Measurements from ENCODE around the gene FAR1.
"Not testable (repeated sequence)": the region's sequence is repeated elsewhere in the genome, so short reads cannot be mapped to it uniquely, and the experiment has no call there.

Gene FAR1

DNA sequence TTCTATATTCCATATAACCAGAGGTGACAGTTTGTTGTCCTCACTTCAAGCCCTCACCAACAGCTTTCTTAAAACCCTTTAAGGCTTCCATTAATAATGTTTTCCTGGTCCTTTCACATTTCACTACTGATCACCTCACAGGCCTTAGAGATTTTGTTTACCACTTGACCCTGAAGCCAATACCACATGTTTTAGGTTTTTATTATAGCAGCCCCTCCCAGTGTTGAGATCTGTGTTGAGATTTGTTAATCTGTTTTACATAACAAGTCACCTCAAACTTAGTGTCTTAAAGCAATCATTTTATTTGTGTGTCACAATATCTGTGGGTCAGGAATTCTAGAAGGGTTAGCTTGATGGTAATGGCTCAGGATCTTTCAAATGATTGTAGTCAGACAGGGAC is 49.9 kb downstream of the FAR1 start:
- DNase-seq = no peak

DNA sequence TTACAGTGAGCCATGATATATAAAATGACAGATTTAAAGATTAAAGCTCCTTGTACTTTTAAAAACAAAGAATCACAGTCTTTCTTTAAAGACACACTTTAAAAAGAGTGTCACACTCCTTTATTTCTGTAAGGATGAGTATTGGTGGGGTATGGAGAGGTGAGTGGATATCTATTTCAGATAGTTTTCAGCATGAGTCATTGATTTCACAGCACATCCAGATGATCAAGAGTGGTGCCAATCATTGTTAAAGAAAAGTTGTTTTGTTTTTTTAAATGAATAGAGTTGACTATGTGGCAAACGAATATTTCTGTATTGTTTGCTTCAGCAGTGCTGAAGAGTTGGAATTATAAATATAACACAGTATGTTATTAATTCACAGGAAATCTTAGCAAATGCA is 52.5 kb downstream of the FAR1 start:
- DNase-seq = no peak

DNA sequence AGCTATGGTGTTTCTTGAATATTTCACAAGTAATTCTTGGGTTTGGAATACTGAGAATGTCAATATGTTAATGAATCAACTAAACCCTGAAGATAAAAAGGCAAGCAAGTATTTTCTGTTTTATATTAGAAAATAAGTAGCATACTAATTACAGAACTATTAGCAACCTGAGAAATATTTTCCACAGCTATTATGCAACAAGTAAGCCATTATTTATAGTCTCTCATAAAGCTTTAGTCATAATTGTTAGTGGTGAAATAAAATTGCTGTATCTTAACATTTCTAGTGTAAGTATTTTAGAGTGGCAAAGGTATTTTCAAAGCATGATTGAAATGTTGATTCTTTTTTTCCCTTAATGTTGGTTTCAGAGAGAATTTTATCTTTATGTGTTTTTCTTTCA is 53.3 kb downstream of the FAR1 start:
- DNase-seq = no peak

DNA sequence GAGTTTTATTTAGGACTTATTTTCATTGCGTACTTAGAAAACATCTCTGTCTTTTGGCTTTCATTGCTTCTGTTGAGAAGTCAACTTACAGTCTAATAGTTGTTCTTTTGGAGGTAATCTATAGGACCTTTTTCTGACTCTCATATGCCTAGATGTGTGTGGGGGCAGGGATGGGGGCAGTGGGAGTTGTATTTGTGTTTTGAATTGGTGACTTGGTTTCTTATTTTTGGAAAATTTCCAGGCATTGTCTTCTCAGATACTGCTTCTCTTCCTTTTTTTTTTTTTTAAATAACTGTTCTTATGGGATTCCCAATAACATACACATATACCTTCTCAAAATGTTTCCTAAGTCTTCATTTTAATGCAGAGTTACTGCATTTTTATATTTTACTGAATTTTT is 58.0 kb downstream of the FAR1 start:
- DNase-seq = no peak

DNA sequence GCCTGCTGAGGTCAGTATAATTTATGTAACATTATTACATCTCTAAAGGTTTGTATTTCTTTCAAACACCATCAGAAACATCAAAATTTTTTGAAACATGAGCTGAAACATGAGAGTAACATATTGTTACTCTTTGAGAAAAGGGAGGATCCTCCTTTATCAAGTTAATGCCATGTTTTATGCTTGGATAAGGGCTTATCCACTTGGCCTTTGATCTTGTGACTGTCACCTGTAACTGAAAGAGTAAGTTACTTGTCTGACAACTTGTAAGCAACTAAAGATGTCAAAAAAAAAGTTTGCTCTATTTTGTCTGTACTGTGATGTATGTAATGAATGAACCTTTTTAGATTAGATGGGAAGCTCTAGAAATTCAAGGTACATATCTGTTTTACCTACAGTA is 59.6 kb downstream of the FAR1 start:
- DNase-seq = no peak

DNA sequence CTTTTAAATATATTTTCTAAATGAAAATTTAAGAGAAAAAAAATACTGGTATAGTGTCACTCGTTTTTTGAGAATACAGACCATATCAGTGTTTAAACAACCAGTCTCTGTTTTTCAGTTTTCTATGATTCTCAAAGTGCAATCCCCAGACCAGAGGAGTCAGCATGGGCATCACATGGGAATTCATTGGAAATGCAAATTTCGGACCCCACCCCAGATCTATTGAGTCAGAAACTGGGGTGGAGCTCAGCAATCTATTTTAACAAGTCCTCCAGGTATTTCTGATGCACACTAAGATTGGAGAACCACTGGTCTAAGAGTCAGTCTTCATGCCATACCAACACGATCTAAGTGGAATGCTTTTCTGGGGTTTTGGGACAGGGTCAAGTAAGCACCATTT is 66.1 kb downstream of the FAR1 start:
- DNase-seq = no peak

DNA sequence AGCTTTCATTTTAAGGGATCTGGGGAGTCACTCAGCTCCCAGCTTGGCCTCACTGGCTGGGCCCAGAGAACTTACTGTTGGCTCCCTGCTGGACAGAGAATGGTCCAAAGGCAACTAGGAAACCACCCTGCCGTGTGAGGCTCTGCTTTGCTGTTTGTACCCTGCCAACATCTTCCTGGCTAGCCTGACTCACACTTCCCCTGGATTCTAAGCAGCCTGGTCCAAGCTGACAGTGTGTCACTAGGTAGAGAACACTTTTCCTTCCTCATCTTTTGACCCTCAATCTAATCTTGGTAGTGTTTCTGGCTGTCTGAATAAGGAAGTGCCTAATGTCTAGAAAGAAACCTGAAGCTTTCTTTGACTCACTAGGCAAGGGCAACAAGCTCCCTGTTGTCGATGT is 76.7 kb downstream of the FAR1 start:
- DNase-seq = no peak

DNA sequence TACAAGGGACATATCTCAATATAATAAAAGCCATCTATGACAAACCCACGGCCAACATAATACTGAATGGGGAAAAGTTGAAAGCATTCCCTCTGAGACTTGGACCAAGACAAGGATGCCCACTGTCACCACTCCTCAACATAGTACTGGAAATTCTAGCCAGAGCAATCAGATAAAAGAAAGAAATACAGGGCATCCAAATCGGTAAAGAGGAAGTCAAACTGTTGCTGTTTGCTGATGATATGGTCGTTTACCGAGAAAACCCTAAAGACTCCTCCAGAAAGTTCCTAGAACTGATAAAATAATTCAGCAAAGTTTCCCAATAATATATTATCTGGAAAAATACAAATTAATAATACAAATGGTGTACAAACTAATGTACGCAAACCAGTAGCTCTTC is 84.8 kb downstream of the FAR1 start:
- DNase-seq = not testable (repeated sequence)

DNA sequence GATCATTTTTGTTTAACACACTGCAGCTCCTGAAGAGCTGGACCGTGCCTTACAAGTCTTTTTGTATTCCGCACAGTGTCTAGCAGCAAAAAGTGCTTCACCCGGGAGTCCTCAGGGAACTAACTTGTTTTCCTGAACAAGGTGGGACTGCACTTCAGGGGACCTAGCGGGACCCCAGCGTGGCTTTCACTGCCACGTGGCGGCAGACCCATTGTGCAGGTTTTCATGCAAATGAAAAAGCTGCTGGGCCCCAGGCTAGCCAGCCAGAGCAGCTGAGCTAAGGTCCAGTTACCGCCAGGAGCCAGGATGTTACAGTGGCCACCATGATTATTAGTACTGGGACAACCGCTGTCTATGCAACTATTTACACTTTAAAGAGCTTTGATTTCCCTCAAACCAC is 90.6 kb downstream of the FAR1 start:
- DNase-seq = no peak

DNA sequence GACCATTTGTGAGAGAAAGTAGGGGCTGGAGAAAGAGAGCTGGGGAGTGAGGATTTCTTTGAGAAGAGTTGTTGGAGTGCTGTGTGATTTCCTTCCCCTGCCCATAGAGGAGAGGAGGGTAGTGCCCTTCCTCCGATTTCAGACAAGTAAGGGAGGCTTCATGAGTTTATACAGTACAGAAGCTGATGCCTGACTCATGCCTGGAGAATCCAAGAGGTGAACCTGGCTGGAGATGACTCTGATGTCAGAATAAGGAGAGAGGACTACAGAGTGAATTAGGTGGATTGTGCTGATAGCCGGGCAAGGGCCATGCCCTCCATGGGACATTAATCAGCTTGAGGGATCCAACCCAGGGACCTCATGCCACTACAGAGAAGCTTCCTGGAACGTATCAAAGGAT is 91.6 kb downstream of the FAR1 start:
- DNase-seq = no peak

DNA sequence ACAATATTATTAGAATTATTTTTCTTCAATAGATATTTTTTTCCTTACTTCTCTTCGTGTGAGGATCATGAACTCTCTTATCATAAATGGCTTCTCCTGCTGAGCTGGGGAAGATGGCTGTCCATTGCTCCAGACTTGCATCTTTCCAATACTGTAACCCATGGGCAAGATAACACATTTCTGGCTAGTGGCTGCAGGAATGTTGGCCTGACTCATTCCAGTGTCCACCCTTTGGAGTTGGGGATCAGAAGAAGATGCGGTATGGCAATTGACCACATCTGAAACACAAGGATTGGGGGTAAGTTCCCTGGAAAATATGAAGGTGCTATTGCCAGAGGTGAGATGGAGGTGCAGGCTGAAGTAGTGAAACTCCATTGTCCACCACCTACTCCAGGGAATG is 92.8 kb downstream of the FAR1 start:
- no peak for DNase-seq

DNA sequence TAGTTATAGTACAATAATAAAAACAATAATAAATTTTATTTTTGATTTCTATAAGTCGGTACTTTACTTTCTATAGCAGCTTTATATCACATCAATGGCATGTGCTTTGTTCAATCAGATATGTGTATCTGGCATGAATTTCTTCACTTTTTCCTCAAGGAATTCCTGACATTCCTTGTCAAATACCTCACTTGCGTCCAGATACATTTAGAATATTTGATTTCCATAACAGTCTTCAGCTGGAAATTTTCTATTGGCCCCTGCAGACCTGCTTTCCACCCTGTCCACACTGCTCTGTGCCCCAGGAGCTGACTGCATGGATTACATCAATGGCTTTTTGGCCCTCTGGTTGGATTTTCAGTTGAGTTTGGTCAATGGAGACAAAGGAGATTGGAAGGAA is 93.2 kb downstream of the FAR1 start:
- DNase-seq = no peak

DNA sequence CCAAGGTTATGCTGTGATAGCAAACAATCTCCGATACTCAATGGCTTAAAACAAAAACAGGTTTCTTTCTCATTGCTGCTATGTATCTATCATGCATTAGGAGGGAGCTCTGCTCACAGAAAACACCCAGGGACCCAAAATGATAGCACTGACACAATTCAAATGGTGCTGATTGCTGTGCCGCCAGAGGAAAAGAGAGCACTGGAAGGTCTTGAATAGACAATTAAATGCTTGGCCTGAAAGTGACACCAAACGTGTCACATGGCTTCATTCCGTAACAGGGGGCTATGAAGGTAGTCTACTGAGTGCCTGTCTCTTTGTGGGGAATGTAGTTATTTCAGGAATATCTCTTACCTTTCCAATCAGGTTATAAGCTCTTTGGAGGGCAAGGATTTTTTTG is 94.2 kb downstream of the FAR1 start:
- DNase-seq = no peak

DNA sequence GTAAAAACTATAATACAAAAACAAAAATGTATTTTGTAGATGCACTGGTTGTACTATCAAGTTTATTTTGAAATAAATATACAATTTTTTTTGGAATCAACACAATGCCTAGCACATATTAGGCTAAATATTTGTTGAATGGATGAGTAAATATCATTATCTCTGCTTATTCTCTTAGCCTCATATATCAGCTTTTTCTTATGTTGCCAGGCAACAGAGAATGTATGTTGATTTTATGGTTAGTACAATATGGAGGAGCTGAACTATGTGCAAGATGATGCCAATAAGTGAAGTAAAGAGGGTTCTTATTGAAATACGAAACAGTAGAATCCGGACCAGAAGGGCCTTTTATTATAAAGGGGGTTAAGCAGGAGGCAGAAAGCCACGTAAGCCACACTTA is 94.9 kb downstream of the FAR1 start:
- no peak for DNase-seq

DNA sequence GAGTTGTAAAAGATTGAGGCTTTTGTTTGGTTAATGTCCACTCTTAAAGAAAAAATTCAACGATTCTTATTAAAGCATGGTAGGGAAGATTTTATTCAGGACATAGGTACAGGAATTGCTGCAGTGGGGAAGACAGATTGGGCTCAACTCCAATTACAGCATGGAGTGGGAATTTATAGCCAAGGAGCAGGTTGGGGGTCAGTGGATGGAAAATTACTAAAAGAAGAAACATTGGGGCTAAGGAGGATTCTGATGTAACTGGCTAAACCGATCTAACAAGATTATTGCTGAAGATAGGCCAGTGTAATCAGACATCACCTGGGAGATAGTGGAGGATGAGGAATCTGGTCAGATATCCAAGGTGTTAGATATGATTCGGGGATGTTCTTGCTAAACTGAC is 97.4 kb downstream of the FAR1 start:
- no peak for DNase-seq

DNA sequence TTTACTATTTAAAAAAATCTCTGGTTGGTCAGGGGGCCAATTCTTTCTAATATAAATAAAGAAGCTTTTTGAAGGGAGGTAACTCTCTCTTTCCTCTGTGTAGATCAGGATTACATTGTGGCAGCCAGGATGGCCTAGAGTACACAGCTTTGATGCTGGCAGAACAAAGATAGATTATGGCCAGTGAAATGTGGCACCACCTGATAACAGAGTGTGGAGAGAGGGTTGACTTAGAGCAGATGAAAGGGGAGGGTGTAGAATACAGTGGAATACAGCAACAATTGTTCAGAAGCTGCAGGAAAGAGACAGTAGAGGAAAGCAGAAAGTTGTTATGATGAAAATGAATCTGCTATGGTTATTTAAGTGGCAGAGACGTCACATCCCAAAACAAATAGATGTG is 99.0 kb downstream of the FAR1 start:
- no peak for DNase-seq

DNA sequence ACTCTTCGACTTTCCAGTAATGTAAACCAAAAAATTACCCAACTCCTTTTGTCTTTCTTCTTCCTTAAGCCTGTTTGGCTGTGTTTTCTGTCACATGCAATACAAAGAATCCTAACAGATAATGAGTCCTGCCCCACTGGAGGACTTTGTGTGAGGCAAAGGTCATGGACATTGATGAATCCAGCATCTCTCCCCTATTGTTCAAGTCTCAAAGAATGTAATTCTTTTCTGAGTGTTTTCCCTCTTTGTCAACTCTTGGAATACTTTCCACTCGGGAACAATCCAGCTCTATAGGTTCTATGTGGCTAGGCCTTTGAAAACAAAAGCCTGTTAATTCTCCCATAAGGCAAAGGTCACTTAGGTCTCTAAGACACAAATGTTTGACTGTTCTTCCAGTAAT is 100.7 kb downstream of the FAR1 start:
- no peak for DNase-seq

DNA sequence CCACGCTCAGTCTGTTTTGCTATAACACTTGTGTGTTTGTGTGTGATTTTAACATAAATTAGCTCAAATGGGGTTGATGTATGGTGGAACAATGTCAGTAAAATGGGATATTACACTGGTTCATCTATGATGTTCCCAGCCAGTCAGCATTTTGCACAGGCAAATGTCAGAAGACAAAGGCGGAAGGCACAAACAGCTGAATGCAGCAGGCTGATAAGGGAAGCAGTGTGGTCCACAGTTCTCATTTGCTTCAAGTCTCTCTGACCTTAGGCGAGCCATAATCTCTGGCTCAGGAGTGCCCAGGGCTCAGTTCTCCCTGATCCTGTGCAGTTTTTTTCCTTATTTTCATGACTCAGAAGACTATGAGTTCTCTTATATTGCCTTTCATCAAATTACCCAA is 102.7 kb downstream of the FAR1 start:
- no peak for DNase-seq

DNA sequence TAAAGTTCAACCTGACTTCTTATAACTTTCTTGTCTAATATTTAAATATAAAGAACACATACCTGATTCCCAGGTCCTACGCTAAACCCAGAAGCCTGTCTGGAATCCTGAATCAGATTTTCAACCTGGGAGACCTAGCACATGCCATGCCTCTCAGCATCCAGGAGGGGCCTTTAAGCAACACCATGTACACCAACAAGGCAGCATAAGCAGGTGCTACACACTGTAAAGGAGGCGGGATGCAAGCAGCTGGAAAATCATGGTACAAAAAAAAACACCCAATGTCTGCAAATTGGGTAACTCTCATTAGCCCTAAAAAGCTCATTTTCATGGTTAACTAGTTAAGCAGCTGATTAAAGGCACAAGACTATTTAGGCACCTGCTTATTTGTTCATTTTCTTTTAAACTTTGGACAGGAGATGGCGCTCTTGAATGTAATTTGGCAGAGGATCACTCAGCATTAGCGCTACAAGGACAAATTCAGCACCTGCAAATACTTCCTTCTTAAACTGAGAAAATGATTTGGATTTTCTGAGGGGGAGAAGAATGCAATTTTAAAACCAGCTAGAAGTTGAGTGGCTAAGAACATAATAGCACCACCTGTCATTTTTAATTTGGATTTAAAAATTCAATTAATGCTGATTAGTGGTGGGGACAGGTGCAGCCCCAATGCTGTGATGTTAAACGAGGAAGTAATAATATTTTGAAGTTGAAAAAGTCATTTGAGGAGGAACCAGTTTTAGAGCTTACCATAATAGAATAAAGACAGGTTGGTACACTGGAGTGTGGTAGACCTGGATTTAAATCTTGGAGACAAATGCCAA is 104.0 kb downstream of the FAR1 start:
- peak in 1 of 2 donors; percentile 5 for DNase-seq

DNA sequence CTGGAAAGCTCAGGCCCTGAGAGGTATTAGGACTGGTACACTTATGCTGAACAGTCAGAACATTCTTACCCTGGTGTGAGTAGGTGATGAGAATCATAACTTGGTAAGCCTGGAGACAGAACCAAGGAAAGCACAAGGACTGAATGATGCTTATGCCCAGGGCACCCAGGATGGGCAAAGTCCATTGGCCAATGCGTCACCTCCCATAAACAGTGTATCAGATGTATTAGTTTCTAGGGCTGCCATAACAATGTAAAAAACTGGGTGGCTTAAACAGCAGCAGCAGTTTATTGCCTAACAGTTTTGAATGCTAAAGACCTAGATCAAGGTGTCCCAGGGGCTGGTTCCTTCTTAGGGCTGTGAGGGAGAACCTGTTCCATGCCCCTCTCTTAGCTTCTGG is 107.0 kb downstream of the FAR1 start:
- DNase-seq = no peak

DNA sequence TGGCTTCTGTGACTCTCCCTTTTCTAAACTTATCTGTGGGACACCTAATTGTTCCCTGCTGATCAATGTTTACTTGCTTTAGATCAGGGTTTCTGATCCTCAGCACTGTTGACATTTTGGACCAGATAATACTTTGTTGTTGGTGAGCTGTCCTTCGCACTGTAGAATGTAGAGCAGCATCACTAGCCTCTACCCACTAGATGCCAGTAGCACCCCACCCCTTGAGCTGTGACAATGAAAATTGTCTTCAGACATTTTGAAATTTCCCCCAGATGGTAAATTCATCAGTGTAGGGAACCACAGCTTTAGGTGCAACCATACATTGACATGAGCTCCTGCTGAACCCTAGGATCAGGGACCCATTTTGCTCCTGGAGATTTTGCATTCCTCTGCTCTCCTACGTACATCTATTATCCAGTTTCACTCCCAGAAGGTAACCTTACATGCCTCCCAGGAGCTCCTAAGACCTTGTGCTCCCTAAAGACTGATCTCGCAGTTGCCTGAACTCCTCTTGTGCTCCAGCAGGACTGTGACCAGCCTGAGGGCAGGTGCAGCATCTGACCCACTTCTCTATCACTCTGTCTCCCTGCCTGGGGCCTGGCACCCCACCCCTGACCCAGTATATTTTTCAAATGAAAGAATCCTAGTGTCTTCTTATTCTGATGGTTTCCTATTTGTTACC is 107.8 kb downstream of the FAR1 start:
- DNase-seq = no peak

DNA sequence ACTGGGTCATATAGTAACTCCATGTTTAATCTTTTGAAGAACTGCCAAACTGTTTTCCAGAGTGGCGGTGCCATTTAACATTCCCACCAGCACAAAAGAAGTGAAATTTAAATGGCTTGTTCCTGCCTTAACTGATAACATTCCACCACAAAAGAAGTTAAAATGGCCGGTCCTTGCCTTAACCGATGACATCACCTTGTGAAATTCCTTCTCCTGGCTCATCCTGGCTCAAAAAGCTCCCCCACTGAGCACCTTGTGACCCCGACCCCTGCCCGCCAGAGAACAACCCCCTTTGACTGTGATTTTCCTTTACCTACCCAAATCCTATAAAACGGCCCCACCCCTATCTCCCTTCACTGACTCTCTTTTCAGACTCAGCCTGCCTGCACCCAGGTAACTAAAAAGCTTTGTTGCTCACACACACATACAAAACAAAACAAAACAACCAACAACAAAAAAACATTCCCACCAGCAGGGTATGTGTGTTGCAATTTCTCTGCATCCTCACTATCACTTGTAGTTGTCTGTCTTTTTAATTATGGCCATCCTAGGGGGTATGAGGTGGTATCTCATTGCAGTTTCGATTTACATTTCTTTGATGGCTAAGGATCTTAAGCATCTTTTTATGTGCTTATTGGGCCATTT is 109.0 kb downstream of the FAR1 start:
- DNase-seq = no peak

DNA sequence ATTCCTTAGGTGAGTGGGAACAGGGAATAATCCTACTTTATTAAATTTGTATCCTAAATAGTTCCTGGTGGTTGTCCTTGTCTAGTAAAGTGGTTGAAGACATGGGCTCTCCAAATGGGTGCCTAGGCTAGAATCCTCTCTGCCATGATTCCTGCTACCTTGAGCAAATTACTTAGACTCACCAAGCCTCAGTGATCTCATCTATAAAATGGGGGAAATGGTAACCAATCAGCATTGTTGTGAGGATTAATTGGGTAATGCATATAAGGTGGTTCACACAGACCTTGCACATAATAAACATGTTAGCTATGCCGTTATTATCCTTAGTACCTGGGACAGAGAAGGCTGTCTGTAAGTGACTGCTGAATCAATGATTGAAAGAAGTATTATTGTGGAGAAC is 109.9 kb downstream of the FAR1 start:
- no peak for DNase-seq

DNA sequence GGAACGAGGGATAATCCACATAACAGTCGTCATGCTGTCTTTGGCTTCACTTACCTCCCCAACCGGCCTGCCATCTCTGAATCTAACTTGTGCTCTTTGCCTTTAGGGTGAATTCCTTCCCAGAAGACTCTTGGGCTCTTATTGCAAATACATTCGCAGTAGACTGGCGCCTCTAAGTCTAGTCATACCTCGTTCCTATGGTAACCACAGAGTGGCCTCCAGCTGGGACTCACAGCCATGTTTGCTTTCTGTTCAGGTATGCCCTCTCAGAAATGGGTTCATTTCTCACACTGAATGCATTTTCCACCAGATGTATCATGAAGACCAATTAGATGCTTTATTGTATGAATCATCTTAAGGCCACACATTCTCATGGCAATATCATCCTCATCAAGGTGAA is 112.7 kb downstream of the FAR1 start:
- no peak for DNase-seq

All from stimulated activated CD4-positive, alpha-beta T cell treated with anti-CD3 and anti-CD28 coated beads, Interleukin-2, amount 100 ng/mL, for 48 hours (primary cell).